ENCODE measurements around the gene MEAK7. TPM values are rescaled to one million over a fixed set of nuclear protein-coding genes. Genes with fewer than 3 reads are reported as not detected.

Gene MEAK7
- total RNA-seq, 2 donors from 2014 or later, result 17.0 to 23.4 TPM

GRCh38 chr16:84500531-84500930 is 3.9 kb downstream of the MEAK7 start:
- no peak for DNase-seq
- Histone ChIP-seq H3K4me1 (no peaks in the 10 kb centered on the region), H3K36me3 (no peaks in the 10 kb centered on the region), H3K4me3 (no peak overlapping the region), H3K27ac (no peak overlapping the region), H3K27me3 (no peaks in the 10 kb centered on the region), H3K9me3 (no peaks in the 10 kb centered on the region), H3K9ac (ENCODE audit: low read depth in 2 of 2, low read length in 2 of 2) (no peak overlapping the region)
- TF ChIP-seq, protein P1, sequence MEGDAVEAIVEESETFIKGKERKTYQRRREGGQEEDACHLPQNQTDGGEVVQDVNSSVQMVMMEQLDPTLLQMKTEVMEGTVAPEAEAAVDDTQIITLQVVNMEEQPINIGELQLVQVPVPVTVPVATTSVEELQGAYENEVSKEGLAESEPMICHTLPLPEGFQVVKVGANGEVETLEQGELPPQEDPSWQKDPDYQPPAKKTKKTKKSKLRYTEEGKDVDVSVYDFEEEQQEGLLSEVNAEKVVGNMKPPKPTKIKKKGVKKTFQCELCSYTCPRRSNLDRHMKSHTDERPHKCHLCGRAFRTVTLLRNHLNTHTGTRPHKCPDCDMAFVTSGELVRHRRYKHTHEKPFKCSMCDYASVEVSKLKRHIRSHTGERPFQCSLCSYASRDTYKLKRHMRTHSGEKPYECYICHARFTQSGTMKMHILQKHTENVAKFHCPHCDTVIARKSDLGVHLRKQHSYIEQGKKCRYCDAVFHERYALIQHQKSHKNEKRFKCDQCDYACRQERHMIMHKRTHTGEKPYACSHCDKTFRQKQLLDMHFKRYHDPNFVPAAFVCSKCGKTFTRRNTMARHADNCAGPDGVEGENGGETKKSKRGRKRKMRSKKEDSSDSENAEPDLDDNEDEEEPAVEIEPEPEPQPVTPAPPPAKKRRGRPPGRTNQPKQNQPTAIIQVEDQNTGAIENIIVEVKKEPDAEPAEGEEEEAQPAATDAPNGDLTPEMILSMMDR (IDR thresholded peaks at IDR 0.05), result no peak
- intact Hi-C loops (cut with DNase I), result no loop called here

- no peak overlapping the region for H3K9ac ChIP-seq (ENCODE audit: low read depth in 2 of 2, low read length in 2 of 2)
- H3K36me3 ChIP-seq, result no peaks in the 10 kb centered on the region
Observed at GRCh38 chr16:84499638-84500037, 4.8 kb downstream of the MEAK7 start.

DNA sequence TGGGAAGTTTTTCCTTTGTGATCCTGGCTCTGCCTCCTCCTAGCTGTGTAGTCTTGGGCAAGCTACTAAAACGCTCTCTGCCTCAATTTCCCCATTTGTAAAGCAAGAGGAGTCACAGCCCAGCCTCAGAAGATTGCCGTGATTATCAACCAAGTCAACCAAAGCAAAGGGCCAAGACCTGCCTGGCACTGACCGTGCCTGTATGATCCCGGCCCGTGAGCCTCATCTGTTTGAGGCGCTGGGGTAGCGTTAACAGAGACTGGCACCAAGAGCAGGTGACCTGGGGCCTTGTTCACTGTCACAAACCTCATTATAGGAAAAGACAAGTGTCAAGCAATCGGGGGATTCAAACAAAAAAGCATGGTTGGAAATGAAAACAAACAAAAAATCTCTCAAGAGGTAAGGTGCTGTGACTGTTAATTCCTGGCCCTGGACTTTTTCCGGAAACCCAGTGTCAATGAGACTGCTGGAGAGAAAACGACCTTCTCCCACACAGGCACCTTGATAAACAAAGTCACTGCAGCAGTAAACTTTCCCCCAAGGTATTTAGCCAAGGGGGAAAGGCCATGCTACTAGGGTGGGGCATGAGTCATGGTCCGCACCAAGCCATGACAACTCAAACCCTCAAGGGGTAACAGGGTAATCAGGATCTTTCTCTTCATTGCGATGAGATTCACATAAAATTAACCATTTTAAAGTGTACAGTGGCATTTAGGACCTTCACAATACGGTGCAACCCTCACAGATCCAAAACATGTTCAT is 5.4 kb downstream of the MEAK7 start:
- no peak for DNase-seq
- Histone ChIP-seq H3K4me3 (no peak overlapping the region), H3K9me3 (no peaks in the 10 kb centered on the region), H3K36me3 (no peaks in the 10 kb centered on the region), H3K27me3 (no peaks in the 10 kb centered on the region), H3K4me1 (no peaks in the 10 kb centered on the region), H3K27ac (no peak overlapping the region), H3K9ac (ENCODE audit: low read depth in 2 of 2, low read length in 2 of 2) (no peak overlapping the region)
- TF ChIP-seq, protein P1 (IDR thresholded peaks at IDR 0.05), result no peak
- intact Hi-C loops (cut with DNase I), result no loop called here

More at GRCh38 chr16:84499638-84500037, 4.8 kb downstream of the MEAK7 start:
- no peaks in the 10 kb centered on the region for H3K27me3 ChIP-seq
- H3K27ac ChIP-seq, result no peak overlapping the region
- no peak for DNase-seq
- no peaks in the 10 kb centered on the region for H3K9me3 ChIP-seq
- intact Hi-C loops (cut with DNase I), result no loop called here
- H3K4me3 ChIP-seq, result no peak overlapping the region
- TF ChIP-seq, protein P1 (IDR thresholded peaks at IDR 0.05), result no peak
- H3K4me1 ChIP-seq, result no peaks in the 10 kb centered on the region

DNA sequence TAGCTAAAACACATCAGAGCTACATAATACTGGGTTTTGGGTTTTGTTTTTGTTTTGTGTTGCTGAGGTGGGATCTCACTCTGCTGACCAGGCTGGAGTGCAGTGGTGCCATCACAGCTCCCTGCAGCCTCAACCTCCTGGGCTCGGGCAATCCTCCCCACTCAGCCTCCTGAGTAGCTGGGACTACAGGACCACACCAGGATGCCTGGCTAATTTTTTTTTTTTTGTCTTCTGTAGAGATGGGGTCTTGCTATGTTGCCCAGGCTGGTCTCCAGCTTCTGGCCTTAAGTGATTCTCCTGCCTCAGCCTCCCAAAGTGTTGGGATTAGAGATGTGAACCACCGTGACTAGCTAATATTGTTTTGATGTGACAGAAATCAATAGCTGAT is 6.2 kb downstream of the MEAK7 start:
- intact Hi-C loops (cut with DNase I), result no loop called here
- H3K9me3 ChIP-seq, result no peaks in the 10 kb centered on the region
- no peak overlapping the region for H3K9ac ChIP-seq (ENCODE audit: low read depth in 2 of 2, low read length in 2 of 2)
- no peaks in the 10 kb centered on the region for H3K27me3 ChIP-seq
- DNase-seq, result no peak
- H3K4me1 ChIP-seq, result no peaks in the 10 kb centered on the region
- TF ChIP-seq, protein P1 (IDR thresholded peaks at IDR 0.05), result no peak
- no peaks in the 10 kb centered on the region for H3K36me3 ChIP-seq
- H3K27ac ChIP-seq, result no peak overlapping the region
- no peak overlapping the region for H3K4me3 ChIP-seq

GRCh38 chr16:84497418-84498222 is 6.8 kb downstream of the MEAK7 start:
- intact Hi-C loops (cut with DNase I), result no loop called here
- Histone ChIP-seq H3K4me3 (no peak overlapping the region), H3K9ac (ENCODE audit: low read depth in 2 of 2, low read length in 2 of 2) (no peak overlapping the region), H3K4me1 (no peaks in the 10 kb centered on the region), H3K9me3 (no peaks in the 10 kb centered on the region), H3K36me3 (no peaks in the 10 kb centered on the region), H3K27ac (no peak overlapping the region), H3K27me3 (no peaks in the 10 kb centered on the region)
- TF ChIP-seq, protein P1 (IDR thresholded peaks at IDR 0.05), result no peak
- DNase-seq, result no peak

All from colonic mucosa (tissue), 4 donors.